ENCODE results near the gene MAST1.
A peak's percentile ranks its signal among the peaks of the same experiment; 100 is the strongest.

MAST1 gene

GRCh38 chr19:12825254-12826131 is 12.8 kb upstream of the MAST1 start:
- H3K4me3 ChIP-seq (replicated peaks; ENCODE audit: insufficient read depth, low read length): no peak overlapping the region
- no peak for DNase-seq (ENCODE audit: low read depth in 1 of 2, low spot score in 1 of 2)
- no peak overlapping the region for H3K27ac ChIP-seq (replicated peaks)
- TF ChIP-seq CTCF (IDR thresholded peaks at IDR 0.05; ENCODE audit: insufficient read depth, low read length) (no peak), POLR2AphosphoS5 (IDR thresholded peaks at IDR 0.05; ENCODE audit: low read depth) (no peak), GABPA (IDR thresholded peaks at IDR 0.05; ENCODE audit: low read depth) (no peak), REST (IDR thresholded peaks at IDR 0.05; ENCODE audit: insufficient replicate concordance, low read depth) (no peak), SPI1 (IDR thresholded peaks at IDR 0.05; ENCODE audit: borderline replicate concordance, low read depth) (no peak)
- peaks cover 8% of the 10 kb centered on the region for H3K27me3 ChIP-seq (ENCODE audit: insufficient read depth, poor library complexity, severe bottlenecking)

GRCh38 chr19:12828494-12828893 is 9.8 kb upstream of the MAST1 start:
- no peak overlapping the region for H3K4me3 ChIP-seq (replicated peaks; ENCODE audit: insufficient read depth, low read length)
- TF ChIP-seq GABPA (IDR thresholded peaks at IDR 0.05; ENCODE audit: low read depth) (no peak), POLR2AphosphoS5 (IDR thresholded peaks at IDR 0.05; ENCODE audit: low read depth) (no peak), SPI1 (IDR thresholded peaks at IDR 0.05; ENCODE audit: borderline replicate concordance, low read depth) (no peak), CTCF (IDR thresholded peaks at IDR 0.05; ENCODE audit: insufficient read depth, low read length) (no peak), REST (IDR thresholded peaks at IDR 0.05; ENCODE audit: insufficient replicate concordance, low read depth) (no peak)
- DNase-seq (ENCODE audit: low read depth in 1 of 2, low spot score in 1 of 2): peak in 1 of 2 experiments; percentile 27

GRCh38 chr19:12833418-12833737 is 4.9 kb upstream of the MAST1 start:
- Histone ChIP-seq H3K4me3 (replicated peaks; ENCODE audit: insufficient read depth, low read length) (no peak overlapping the region), H3K27me3 (ENCODE audit: insufficient read depth, poor library complexity, severe bottlenecking) (peaks cover 62% of the 10 kb centered on the region), H3K27ac (replicated peaks) (no peak overlapping the region)
- no peak for DNase-seq (ENCODE audit: low read depth in 1 of 2, low spot score in 1 of 2)
- TF ChIP-seq POLR2AphosphoS5 (IDR thresholded peaks at IDR 0.05; ENCODE audit: low read depth) (no peak), SPI1 (IDR thresholded peaks at IDR 0.05; ENCODE audit: borderline replicate concordance, low read depth) (no peak), REST (IDR thresholded peaks at IDR 0.05; ENCODE audit: insufficient replicate concordance, low read depth) (no peak), GABPA (IDR thresholded peaks at IDR 0.05; ENCODE audit: low read depth) (no peak), CTCF (IDR thresholded peaks at IDR 0.05; ENCODE audit: insufficient read depth, low read length) (no peak)

More at GRCh38 chr19:12828494-12828893, 9.8 kb upstream of the MAST1 start:
- peaks cover 18% of the 10 kb centered on the region for H3K27me3 ChIP-seq (ENCODE audit: insufficient read depth, poor library complexity, severe bottlenecking)
- no peak overlapping the region for H3K27ac ChIP-seq (replicated peaks)
